Common myeloid progenitor, CD34-positive (primary cell): Measurements from ENCODE around the gene ZNF366.

ENCODE experiments used
- CTCF ChIA-PET: fragments of 350-600 bp; sonication (Branson Sonifier 250); formaldehyde crosslinking; loops from one replicate; lab custom pipeline; 2021; ENCODE audit warnings: antibody characterized with exemption; lab: Charles Lee
- POLR2A ChIA-PET: fragments of 350-600 bp; sonication (Branson Sonifier 250); formaldehyde crosslinking; loops from one replicate; lab custom pipeline; 2021; ENCODE audit warnings: antibody characterized with exemption; lab: Charles Lee
- DNase-seq, 3 donors: peaks; one replicate each; pipeline versions ENCODE4 v3.0.0 to v3.0.0-alpha.2; 2013
- H3K27ac ChIP-seq, 2 experiments: 1 replicate in 1 of 2; 2 replicates in 1 of 2; pipeline ENCODE4 v1.7.0; 2013; ENCODE audit warnings: inconsistent platforms in 2 of 2, low read length in 2 of 2, mild to moderate bottlenecking in 2 of 2, low read depth in 1 of 2, moderate library complexity in 1 of 2; ENCODE audit not compliant: severe bottlenecking in 2 of 2, insufficient read depth in 1 of 2, poor library complexity in 1 of 2
- H3K27me3 ChIP-seq, 5 experiments: replicated peaks in 2 of 5; 1 replicate in 3 of 5; 2 replicates in 2 of 5; pipeline versions ENCODE4 v1.6.1 to v1.7.0; 2013; ENCODE audit warnings: low read length in 4 of 5, mild to moderate bottlenecking in 2 of 5, moderate library complexity in 2 of 5, inconsistent platforms in 1 of 5; ENCODE audit not compliant: insufficient read depth in 5 of 5, control insufficient read depth in 4 of 5
- H3K36me3 ChIP-seq, 4 experiments: 1 replicate in 2 of 4; 2 replicates in 2 of 4; pipeline versions ENCODE4 v1.6.1 to v1.7.0; 2013; ENCODE audit warnings: low read length in 3 of 4, control low read depth in 1 of 4, mild to moderate bottlenecking in 1 of 4; ENCODE audit not compliant: control insufficient read depth in 4 of 4, insufficient read depth in 4 of 4
- H3K4me1 ChIP-seq, 4 experiments: 1 replicate in 3 of 4; 2 replicates in 1 of 4; pipeline versions ENCODE4 v1.6.1 to v1.7.1; 2013; ENCODE audit warnings: low read length in 3 of 4, mild to moderate bottlenecking in 3 of 4, control low read depth in 1 of 4, inconsistent platforms in 1 of 4, moderate library complexity in 1 of 4; ENCODE audit not compliant: control insufficient read depth in 4 of 4, insufficient read depth in 4 of 4; ENCODE audit errors: control extremely low read depth in 1 of 4
- H3K4me3 ChIP-seq, 7 experiments: 1 replicate in 4 of 7; 2 replicates in 3 of 7; pipeline versions ENCODE4 v1.5.1 to v1.7.0; 2013; ENCODE audit warnings: mild to moderate bottlenecking in 7 of 7, low read length in 6 of 7, moderate library complexity in 6 of 7, inconsistent platforms in 2 of 7, low read depth in 2 of 7, control low read depth in 1 of 7; ENCODE audit not compliant: insufficient read depth in 4 of 7, control insufficient read depth in 1 of 7; ENCODE audit errors: extremely low read depth in 1 of 7
- H3K9me3 ChIP-seq, 5 experiments: 1 replicate in 4 of 5; 2 replicates in 1 of 5; pipeline versions ENCODE4 v1.6.1 to v1.7.1; 2013; ENCODE audit warnings: low read length in 4 of 5, mild to moderate bottlenecking in 2 of 5, inconsistent platforms in 1 of 5, low read depth in 1 of 5, moderate library complexity in 1 of 5; ENCODE audit not compliant: control insufficient read depth in 4 of 5, insufficient read depth in 2 of 5; ENCODE audit errors: control extremely low read depth in 1 of 5
- WGBS: methylation state at CpG from one replicate; pipeline ENCODE4 v1.1.5; 2013; ENCODE audit not compliant: insufficient coverage; 5-methylcytosine and 5-hydroxymethylcytosine counted together

Gene ZNF366

GRCh38 chr5:72505016-72505415 lies 2.2 kb downstream of the ZNF366 start:
- no CpG with 5 or more reads among the region's 5 CpGs for WGBS
- POLR2A ChIA-PET: no interaction called here

GRCh38 chr5:72503888-72504491 lies 3.2 kb downstream of the ZNF366 start:
- Histone ChIP-seq H3K4me3 (no peak overlapping the region), H3K36me3 (no peaks in the 10 kb centered on the region)
- WGBS: 100% methylated on average over 6 of the region's 14 CpGs

More at GRCh38 chr5:72505016-72505415, 2.2 kb downstream of the ZNF366 start:
- CTCF ChIA-PET: interaction anchor here (1.5 kb wide), 2 partner anchors 11 to 36 kb away, joined by 3 read pairs; no protein-coding TSS in a partner anchor
- Histone ChIP-seq H3K4me1 (peaks cover 16 to 59% (median 22%) of the 10 kb centered on the region in 4 experiments), H3K4me3 (no peak overlapping the region), H3K9me3 (no peaks in the 10 kb centered on the region), H3K27ac (no peak overlapping the region), H3K36me3 (no peaks in the 10 kb centered on the region), H3K27me3 (no peaks in the 10 kb centered on the region)
- DNase-seq: peak in 2 of 3 donors; percentile 13 to 17

DNA sequence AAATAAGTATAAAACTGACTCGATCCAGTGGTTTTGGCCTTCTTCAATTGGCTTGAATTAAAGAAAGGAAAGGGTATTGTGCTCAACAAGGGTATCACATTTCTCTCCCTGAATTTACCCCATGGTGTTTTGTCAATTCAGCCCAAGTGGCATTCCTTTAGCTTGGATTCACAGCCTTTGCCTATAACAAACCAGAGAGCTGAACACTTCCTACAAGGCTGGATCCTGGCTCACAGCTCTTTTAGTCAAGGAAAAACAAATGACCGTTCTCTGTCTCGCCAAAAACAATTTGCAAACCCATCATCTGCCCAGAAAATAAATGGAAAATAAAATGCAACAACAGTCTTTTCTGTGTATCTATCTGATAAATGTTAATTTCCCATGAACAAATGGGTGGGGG lies 5.7 kb downstream of the ZNF366 start:
- Histone ChIP-seq H3K27ac (no peak overlapping the region), H3K4me3 (no peak overlapping the region), H3K36me3 (no peaks in the 10 kb centered on the region), H3K4me1 (peaks cover 3 to 24% (median 7%) of the 10 kb centered on the region in 4 experiments), H3K27me3 (no peaks in the 10 kb centered on the region), H3K9me3 (no peaks in the 10 kb centered on the region)
- 100% methylated on average over 1 of the region's 3 CpGs for WGBS
- CTCF ChIA-PET: interaction anchor here (1.3 kb wide), 1 partner anchor 136 kb away, joined by 3 read pairs; no protein-coding TSS in a partner anchor
- POLR2A ChIA-PET: no interaction called here
- no peak for DNase-seq

More at GRCh38 chr5:72503888-72504491, 3.2 kb downstream of the ZNF366 start:
- peak; percentile 33 to 84 (median 75) for DNase-seq
- CTCF ChIA-PET: interaction anchor here (1.5 to 1.9 kb wide), 3 partner anchors 9 to 35 kb away, joined by 3 to 5 read pairs (median 3); no protein-coding TSS in a partner anchor
- no peaks in the 10 kb centered on the region for H3K27me3 ChIP-seq
- POLR2A ChIA-PET: no interaction called here
- H3K9me3 ChIP-seq: no peaks in the 10 kb centered on the region
- peaks cover 16 to 49% (median 22%) of the 10 kb centered on the region in 4 experiments for H3K4me1 ChIP-seq
- H3K27ac ChIP-seq: no peak overlapping the region

DNA sequence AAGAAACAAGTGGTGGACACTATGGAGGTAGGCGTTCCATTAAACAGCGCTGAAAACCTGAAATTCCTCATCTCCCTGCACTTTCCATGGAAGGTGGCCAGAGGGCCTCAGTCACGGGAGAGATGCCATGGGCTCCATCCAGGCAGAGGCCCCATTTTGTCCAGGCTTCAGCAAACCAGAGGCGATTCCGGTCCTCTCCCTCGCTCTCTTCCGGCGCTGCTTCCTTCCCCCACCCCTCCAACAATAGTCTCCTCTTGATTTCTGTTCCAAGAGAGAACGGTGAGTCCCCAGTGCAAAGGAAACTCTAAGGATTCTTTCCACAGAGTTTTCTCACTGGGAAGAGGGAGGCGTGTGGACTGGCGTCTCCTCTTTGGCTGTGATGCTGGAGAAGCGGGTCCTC lies 7.5 kb downstream of the ZNF366 start:
- no peak for DNase-seq
- Histone ChIP-seq H3K36me3 (no peaks in the 10 kb centered on the region), H3K9me3 (no peaks in the 10 kb centered on the region), H3K4me1 (peaks cover 3 to 13% (median 7%) of the 10 kb centered on the region in 4 experiments), H3K4me3 (no peak overlapping the region), H3K27ac (no peak overlapping the region), H3K27me3 (no peaks in the 10 kb centered on the region)
- POLR2A ChIA-PET: no interaction called here
- CTCF ChIA-PET: no interaction called here
- 98% methylated on average over 9 of the region's 12 CpGs for WGBS

DNA sequence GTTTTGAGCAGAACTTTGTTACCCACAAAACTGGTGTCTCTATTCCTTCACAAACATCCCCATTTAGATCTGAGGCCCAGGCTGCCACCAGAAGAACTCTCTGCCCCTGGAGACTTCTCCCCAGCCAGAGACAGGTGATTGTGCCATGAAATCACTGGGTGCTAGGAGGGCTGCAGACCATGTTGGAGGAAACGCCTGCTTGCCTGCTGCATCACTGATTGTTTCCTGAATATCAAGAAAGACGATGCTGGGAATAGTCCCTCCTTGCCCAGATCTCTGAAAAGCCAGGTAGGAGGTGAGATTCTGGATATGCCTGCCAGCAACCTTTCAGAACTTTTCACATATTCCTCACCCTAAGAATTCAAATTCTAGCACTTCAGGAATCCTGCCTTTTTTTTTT lies 8.1 kb downstream of the ZNF366 start:
- Histone ChIP-seq H3K27me3 (no peaks in the 10 kb centered on the region), H3K4me3 (no peak overlapping the region), H3K36me3 (no peaks in the 10 kb centered on the region), H3K4me1 (peaks cover 2 to 7% (median 3%) of the 10 kb centered on the region in 4 experiments), H3K9me3 (no peaks in the 10 kb centered on the region), H3K27ac (no peak overlapping the region)
- 71% methylated on average over 1 of the region's 2 CpGs for WGBS
- CTCF ChIA-PET: no interaction called here
- POLR2A ChIA-PET: no interaction called here
- no peak for DNase-seq

DNA sequence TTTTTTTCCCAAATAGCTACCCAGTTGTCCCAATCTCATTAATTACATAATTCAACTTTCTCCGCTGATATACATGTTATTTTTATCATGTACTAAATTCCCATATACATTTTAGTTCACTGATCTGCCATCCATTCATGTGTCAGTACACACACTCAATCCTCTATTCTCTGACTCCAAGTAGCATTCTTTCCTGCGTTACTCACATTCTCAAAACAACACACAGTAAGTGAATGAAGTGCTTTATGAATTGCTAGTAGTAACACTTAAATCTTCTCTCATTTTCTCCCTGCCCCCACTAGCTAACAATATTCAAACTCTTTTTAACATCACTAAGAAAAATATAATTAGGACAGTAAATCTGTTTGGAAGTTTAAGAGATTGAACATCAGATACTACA lies 8.9 kb downstream of the ZNF366 start:
- 100% methylated on average over 1 of the region's 2 CpGs for WGBS
- Histone ChIP-seq H3K9me3 (no peaks in the 10 kb centered on the region), H3K27me3 (no peaks in the 10 kb centered on the region), H3K4me3 (no peak overlapping the region), H3K27ac (no peak overlapping the region), H3K4me1 (no peaks in the 10 kb centered on the region), H3K36me3 (no peaks in the 10 kb centered on the region)
- CTCF ChIA-PET: no interaction called here
- POLR2A ChIA-PET: no interaction called here
- no peak for DNase-seq

DNA sequence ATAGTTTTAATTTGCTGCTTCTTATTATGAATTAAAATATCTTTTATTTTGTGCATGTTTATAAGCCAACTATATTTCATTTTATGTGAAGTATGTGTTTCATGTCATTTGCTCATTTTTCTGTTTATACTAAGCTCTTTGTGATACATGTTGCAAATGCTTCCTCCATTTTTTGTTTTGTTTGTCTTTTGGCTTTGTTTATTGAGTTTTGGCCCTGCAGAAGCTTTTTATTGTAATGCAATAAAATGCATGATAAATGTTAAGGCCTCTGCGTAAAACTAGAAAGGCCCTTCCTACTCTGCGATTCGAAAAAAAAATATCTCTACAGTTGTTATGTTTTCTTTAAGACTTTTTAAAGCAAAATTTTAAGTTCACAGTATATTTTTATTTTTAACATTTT lies 9.4 kb downstream of the ZNF366 start:
- ChIA-PET POLR2A (no interaction called here), CTCF (no interaction called here)
- no peaks in the 10 kb centered on the region for H3K4me1 ChIP-seq

More for the DNA sequence above, 9.4 kb downstream of the ZNF366 start:
- Histone ChIP-seq H3K4me3 (no peak overlapping the region), H3K27ac (no peak overlapping the region), H3K9me3 (no peaks in the 10 kb centered on the region), H3K27me3 (no peaks in the 10 kb centered on the region), H3K36me3 (no peaks in the 10 kb centered on the region)
- no peak for DNase-seq
- no CpG with 5 or more reads among the region's 3 CpGs for WGBS
